Hippocampal formation (tissue), 2 donors: ENCODE data around the gene TBC1D28.
A peak's percentile ranks its signal among the peaks of the same experiment; 100 is the strongest.
"Not testable (repeated sequence)": the region's sequence is repeated elsewhere in the genome, so short reads cannot be mapped to it uniquely, and the experiment has no call there.

ENCODE experiments used
- DNase-seq, 2 donors: peaks; one replicate each; lab custom pipeline; 2025; lab: John Stamatoyannopoulos, UW

The TBC1D28 gene

GRCh38 chr17:18644291-18644690 is at the start of gene TBC1D28:
TBC1D28 (minus strand) TSS chr17:18644391; CDS start chr17:18641352, 3,039 bp downstream.
- not testable (repeated sequence) for DNase-seq

GRCh38 chr17:18682668-18683067 is 38.5 kb upstream of the TBC1D28 start:
- not testable (repeated sequence) for DNase-seq

GRCh38 chr17:18681767-18682571 is 37.8 kb upstream of the TBC1D28 start, which contains the start of gene FOXO3B:
FOXO3B (minus strand) TSS chr17:18682314; CDS start chr17:18681651, 663 bp downstream.
- DNase-seq, result peak; percentile 71 to 80

GRCh38 chr17:18677381-18677780 is 33.2 kb upstream of the TBC1D28 start:
- not testable (repeated sequence) for DNase-seq

GRCh38 chr17:18676928-18677327 is 32.7 kb upstream of the TBC1D28 start:
- DNase-seq, result not testable (repeated sequence)

- not testable (repeated sequence) for DNase-seq
Measured at GRCh38 chr17:18672395-18673227, 28.4 kb upstream of the TBC1D28 start.

- not testable (repeated sequence) for DNase-seq
Measured at GRCh38 chr17:18668625-18669024, 24.4 kb upstream of the TBC1D28 start.

GRCh38 chr17:18667535-18667934 is 23.3 kb upstream of the TBC1D28 start:
- DNase-seq, result not testable (repeated sequence)

GRCh38 chr17:18666326-18666725 is 22.1 kb upstream of the TBC1D28 start:
- DNase-seq, result not testable (repeated sequence)

- DNase-seq, result not testable (repeated sequence)
Measured at GRCh38 chr17:18661924-18662624, 17.9 kb upstream of the TBC1D28 start.

GRCh38 chr17:18650094-18650493 is 5.9 kb upstream of the TBC1D28 start:
- not testable (repeated sequence) for DNase-seq

- not testable (repeated sequence) for DNase-seq
Measured at GRCh38 chr17:18643124-18643523, 1.1 kb downstream of the TBC1D28 start.

GRCh38 chr17:18638357-18638756 is 5.8 kb downstream of the TBC1D28 start:
- DNase-seq, result not testable (repeated sequence)

GRCh38 chr17:18636237-18636636 is 8.0 kb downstream of the TBC1D28 start:
- not testable (repeated sequence) for DNase-seq

GRCh38 chr17:18635773-18636172 is 8.4 kb downstream of the TBC1D28 start:
- not testable (repeated sequence) for DNase-seq

GRCh38 chr17:18634550-18635263 is 9.5 kb downstream of the TBC1D28 start:
- DNase-seq, result not testable (repeated sequence)

GRCh38 chr17:18626152-18626870 is 17.9 kb downstream of the TBC1D28 start:
- no peak for DNase-seq

- DNase-seq, result peak; percentile 21 to 76
Measured at GRCh38 chr17:18625509-18626104, 18.6 kb downstream of the TBC1D28 start.

GRCh38 chr17:18624862-18625501 is 19.2 kb downstream of the TBC1D28 start:
- DNase-seq, result not testable (repeated sequence)
